WERI-Rb-1 (cell line): Measurements from ENCODE around the gene GGTLC2.
"Not testable (repeated sequence)": the region's sequence is repeated elsewhere in the genome, so short reads cannot be mapped to it uniquely, and the experiment has no call there.

Experiments used
- DNase-seq: peaks from one replicate; pipeline ENCODE4 v3.0.0-alpha.2; 2020
- H3K27ac ChIP-seq: fragments of 250-450 bp; sonication (Bioruptor Pico); 2 replicates; pipeline ENCODE4 v1.5.1; 2020; ENCODE audit warnings: mild to moderate bottlenecking, moderate library complexity
- H3K27me3 ChIP-seq: fragments of 250-450 bp; sonication (Bioruptor Pico); 2 replicates; pipeline ENCODE4 v1.5.1; 2021; ENCODE audit warnings: mild to moderate bottlenecking, low read depth, moderate library complexity; ENCODE audit not compliant: insufficient read depth, severe bottlenecking
- H3K36me3 ChIP-seq: fragments of 250-450 bp; sonication (Bioruptor Pico); 2 replicates; pipeline ENCODE4 v1.5.1; 2020; ENCODE audit warnings: mild to moderate bottlenecking, moderate library complexity
- H3K4me3 ChIP-seq: 2 replicates; pipeline ENCODE4 v1.5.1; 2011; ENCODE audit warnings: low read depth, mild to moderate bottlenecking, control low read depth, low read length
- H3K9me3 ChIP-seq: fragments of 250-450 bp; sonication (Bioruptor Pico); 2 replicates; pipeline ENCODE4 v1.5.1; 2021; ENCODE audit warnings: mild to moderate bottlenecking, moderate library complexity; ENCODE audit not compliant: severe bottlenecking
- TF ChIP-seq, protein P1 (sequence below): IDR thresholded peaks from 2 replicates; pipeline ENCODE4 v1.5.1; 2011; ENCODE audit warnings: low read depth, mild to moderate bottlenecking, control low read depth, inconsistent platforms, low read length

Gene GGTLC2

DNA sequence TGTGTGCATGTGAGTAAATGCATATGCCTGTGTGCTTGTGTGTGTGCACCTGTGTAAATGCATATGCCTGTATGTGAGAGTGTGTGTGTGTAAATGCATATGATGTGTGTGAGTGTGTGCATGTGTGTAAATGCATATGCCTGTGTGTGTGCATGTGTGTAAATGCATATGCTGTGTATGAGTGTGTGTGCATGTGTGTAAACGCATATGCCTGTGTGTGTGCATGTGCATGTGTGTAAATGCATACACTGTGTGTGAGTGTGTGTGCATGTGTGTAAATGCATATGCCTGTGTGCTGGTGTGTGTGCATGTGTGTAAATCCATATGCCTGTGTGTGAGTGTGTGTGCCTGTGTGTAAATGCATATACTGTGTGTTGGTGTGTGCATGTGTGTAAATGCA, 37.8 kb downstream of the GGTLC2 start:
- Histone ChIP-seq H3K9me3 (no peaks in the 10 kb centered on the region), H3K27me3 (no peaks in the 10 kb centered on the region), H3K36me3 (no peaks in the 10 kb centered on the region), H3K27ac (no peak overlapping the region), H3K4me3 (no peak overlapping the region)
- no peak for DNase-seq
- TF ChIP-seq, protein P1, sequence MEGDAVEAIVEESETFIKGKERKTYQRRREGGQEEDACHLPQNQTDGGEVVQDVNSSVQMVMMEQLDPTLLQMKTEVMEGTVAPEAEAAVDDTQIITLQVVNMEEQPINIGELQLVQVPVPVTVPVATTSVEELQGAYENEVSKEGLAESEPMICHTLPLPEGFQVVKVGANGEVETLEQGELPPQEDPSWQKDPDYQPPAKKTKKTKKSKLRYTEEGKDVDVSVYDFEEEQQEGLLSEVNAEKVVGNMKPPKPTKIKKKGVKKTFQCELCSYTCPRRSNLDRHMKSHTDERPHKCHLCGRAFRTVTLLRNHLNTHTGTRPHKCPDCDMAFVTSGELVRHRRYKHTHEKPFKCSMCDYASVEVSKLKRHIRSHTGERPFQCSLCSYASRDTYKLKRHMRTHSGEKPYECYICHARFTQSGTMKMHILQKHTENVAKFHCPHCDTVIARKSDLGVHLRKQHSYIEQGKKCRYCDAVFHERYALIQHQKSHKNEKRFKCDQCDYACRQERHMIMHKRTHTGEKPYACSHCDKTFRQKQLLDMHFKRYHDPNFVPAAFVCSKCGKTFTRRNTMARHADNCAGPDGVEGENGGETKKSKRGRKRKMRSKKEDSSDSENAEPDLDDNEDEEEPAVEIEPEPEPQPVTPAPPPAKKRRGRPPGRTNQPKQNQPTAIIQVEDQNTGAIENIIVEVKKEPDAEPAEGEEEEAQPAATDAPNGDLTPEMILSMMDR, result no peak

DNA sequence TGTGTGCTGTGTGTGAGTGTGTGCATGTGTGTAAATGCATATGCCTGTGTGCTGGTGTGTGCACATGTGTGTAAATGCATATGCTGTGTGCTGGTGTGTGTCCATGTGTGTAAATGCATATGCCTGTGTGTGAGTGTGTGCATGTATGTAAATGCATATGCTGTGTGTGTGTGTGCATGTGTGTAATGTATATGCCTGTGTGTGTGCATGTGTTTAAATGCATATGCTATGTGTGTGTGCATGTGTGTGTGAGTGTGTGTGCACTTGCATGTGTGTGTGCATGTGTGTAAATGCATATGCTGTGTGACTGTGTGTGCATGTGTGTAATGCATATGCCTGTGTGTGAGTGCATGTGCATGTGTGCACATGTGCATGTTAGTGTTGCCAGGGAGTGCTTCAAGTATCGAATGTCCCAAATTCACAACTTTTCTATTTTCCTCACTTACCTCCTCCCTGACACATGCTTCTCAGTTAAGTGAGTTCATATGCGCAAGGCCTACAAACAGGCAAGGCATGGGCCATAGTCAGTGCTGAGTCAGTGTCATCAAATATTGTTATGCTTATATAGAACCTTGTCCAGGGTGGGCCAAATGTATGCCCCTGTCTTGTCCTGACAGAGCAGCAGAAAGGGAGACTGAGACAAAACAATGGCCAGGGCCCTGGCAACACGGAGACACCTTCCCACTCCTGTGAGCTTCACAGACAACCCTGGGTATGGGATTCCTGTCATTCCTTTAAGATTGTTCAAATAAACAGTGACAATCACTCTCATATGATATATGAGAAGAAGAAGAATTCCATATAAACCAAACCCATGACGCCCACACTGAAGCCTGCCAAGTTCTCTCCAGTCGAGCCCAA, 38.6 kb downstream of the GGTLC2 start:
- Histone ChIP-seq H3K9me3 (no peaks in the 10 kb centered on the region), H3K4me3 (no peak overlapping the region), H3K27me3 (no peaks in the 10 kb centered on the region), H3K36me3 (no peaks in the 10 kb centered on the region), H3K27ac (no peak overlapping the region)
- TF ChIP-seq, protein P1, result no peak
- no peak for DNase-seq

DNA sequence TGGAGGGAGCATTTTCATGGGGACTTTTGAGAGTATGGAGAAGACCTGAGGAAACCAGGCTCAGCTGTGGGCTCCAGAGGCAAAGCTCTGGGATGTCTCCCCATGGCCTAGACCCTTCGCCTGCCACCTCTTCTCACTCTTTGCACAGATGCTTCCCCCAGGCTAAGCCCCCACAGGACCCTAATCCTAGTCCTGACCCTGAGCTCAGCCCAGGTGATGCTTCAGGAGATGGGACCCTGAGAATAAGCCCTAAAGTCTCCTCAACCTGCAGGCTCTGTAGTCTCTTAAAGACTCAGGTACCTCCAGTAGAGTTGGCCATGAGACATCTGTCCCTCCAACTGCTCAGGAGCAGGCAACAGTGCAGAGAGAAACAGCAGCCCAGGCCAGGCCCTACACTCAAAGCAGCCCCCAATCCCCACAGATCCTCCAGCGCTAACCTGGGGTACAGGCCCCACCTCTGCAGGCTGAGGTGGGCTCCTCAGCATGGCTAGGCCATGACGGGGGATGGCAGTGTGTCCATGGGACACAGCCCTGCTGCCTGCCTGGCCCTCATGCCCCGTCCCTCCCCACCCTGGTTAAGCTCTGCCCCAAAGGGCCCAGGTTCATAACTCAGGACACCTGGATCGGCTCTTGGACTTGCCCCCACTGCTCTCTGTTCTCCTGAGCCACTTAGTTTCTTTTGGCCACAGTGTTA, 39.4 kb downstream of the GGTLC2 start:
- TF ChIP-seq, protein P1, result no peak
- Histone ChIP-seq H3K27ac (no peak overlapping the region), H3K27me3 (no peaks in the 10 kb centered on the region), H3K4me3 (no peak overlapping the region), H3K36me3 (no peaks in the 10 kb centered on the region), H3K9me3 (no peaks in the 10 kb centered on the region)
- DNase-seq, result no peak

DNA sequence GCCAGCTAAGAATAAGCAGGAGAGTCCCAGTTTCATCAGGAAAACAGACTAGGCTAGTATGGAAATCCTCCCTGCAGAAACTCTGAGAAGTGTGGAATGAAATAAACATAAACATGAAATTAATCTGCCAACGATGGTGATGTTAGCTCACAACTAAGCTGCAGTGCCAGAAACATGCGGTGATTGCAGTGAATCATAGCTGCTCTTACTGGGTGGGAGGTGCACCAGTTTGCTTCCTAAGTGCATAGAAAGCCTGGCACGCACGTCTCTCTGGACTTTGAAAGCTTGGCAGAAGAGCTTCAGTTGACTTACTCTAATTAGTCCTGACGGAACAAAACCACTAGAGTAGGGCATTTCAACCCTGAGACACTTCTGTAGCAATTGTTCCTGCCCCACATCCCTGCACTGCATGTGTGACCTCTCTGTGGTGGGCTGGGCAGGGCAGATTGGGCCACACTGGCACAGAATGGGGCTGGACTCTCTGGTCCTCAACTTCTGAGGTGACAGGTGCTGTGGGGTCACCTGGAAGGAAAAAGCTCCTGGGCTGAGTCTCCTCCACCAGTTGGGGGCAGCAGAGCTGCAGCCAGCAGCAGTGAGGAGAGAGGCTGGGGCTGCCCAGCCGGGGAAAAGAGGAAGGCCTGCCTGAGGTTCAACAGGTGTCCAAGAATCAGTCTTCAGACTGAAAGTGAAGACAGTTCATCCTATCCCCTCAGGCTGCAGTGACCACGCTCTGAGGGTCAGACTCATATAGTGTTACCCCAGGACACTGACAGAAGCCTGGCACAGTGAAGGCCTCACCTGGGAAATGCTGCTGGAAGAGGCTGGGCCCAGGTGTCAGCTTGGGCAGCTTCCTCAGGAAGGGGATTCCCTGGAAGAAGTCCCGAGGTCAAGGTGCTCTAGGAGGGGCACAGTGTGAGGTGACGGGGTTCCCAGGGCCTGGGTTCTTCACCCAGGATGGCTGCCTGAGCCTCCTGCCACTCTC, 40.5 kb downstream of the GGTLC2 start:
- no peaks in the 10 kb centered on the region for H3K9me3 ChIP-seq
- no peak overlapping the region for H3K27ac ChIP-seq
- peak; percentile 72 for DNase-seq
- no peak overlapping the region for H3K4me3 ChIP-seq
- no peaks in the 10 kb centered on the region for H3K36me3 ChIP-seq
- TF ChIP-seq, protein P1, result peak; percentile 80
- no peaks in the 10 kb centered on the region for H3K27me3 ChIP-seq

DNA sequence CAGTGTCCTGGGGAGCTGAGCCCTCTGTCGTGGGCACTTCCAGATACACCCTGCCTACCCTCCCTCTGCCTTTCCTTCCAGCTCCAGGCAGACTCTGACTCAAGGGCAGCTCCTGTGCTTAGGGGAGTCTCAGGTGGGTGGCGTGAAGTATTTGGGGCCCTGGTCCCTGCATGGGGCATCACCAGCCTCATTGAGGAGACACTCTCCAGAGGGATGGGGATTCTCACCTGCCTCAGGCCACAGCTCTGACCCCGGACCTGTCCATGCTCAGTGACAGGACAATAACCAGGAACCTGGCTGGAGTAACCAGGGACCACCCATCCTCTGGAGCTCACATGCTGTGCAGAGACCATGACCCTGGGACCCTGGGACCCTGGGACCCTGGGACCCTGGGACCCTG, 41.2 kb downstream of the GGTLC2 start:
- TF ChIP-seq, protein P1, result no peak
- H3K4me3 ChIP-seq, result no peak overlapping the region
- H3K27me3 ChIP-seq, result no peaks in the 10 kb centered on the region
- no peak overlapping the region for H3K27ac ChIP-seq
- H3K36me3 ChIP-seq, result no peaks in the 10 kb centered on the region
- no peak for DNase-seq
- no peaks in the 10 kb centered on the region for H3K9me3 ChIP-seq

DNA sequence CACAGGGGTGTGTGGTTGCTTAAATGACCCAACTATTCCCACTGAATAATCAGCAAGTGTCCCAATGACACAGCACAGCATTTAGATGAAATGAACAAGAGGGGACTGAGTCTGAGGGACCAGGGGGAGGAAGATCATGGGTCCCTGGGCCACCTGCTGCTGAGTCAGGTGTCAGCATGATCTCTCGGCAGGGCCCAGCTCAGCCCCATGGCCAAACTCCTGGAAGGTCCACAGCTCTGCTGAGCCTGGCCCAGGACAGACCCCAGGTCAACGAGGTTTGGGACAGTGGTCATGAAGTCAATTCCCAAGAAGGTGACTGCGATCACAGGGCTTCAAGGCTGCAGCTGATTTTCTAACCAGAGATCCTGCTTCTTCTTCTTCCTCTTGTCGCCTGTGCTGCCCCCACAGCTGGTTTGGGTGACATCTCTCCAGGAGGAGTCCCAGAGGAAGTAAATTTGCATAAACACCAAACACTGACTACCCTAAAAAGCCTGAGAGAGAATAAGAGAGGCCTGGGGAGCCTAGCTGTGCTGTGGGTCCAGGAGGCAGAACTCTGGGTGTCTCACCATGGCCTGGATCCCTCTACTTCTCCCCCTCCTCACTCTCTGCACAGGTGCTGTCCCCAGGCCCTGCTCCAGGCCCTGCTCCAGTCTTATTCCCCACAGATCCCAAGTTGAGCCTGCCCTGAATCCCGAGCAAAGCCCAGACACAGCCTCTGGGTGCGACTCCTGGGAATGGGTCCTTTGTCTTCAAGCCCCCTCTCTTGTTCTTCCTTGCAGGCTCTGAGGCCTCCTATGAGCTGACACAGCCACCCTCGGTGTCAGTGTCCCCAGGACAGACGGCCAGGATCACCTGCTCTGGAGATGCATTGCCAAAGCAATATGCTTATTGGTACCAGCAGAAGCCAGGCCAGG, 42.0 kb downstream of the GGTLC2 start:
- not testable (repeated sequence) for H3K36me3 ChIP-seq, H3K4me3 ChIP-seq

More for the DNA sequence above, 42.0 kb downstream of the GGTLC2 start:
- H3K9me3 ChIP-seq, H3K27me3 ChIP-seq, DNase-seq, H3K27ac ChIP-seq: not testable (repeated sequence)
